ENCODE measurements around the gene HIKESHI.

HIKESHI gene

DNA sequence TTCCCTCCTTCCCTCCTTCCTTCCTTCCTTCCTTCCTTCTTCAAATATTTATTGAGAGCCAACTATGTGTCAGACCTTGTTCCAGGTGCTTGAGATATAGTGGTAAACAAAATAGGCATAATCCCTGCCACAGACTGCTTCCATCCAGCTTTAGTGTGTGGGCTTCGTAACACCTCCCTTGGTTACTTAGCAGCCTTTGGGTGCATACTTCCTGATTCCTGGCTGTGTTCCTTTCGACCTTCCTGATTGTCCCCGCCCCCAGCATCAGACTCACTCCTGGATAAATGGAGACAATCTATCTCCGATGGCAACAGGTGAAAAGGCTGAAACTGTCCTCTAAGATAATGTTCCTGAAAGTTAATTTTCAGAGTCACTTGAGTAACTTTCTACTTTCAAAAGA lies 86.2 kb downstream of the HIKESHI start:
- no peak for TF ChIP-seq ZFX (IDR thresholded peaks at IDR 0.05; ENCODE audit: borderline replicate concordance)
- H3K27ac ChIP-seq = no peak overlapping the region

DNA sequence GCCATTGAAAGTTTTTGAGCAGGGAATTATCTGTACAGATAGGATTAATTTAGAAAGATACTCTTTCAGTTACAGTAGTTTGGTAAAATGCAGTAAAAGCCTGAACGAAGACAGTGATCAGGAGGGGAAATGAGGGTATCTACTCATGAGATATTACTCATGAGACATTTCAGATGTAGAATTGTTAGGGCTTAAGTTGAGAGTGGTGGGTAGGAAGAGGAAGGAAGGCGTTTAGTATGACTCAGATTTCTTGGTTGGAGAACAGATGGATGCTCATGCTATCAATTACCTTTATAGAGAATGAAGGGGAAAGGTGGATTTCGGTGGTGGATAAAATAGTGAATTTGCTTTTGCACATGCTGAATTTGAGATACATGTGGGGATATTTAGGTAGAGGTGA lies 88.4 kb downstream of the HIKESHI start:
- H3K27ac ChIP-seq = no peak overlapping the region
- TF ChIP-seq ZFX (IDR thresholded peaks at IDR 0.05; ENCODE audit: borderline replicate concordance) = no peak
- TF ChIP-seq, protein P1, sequence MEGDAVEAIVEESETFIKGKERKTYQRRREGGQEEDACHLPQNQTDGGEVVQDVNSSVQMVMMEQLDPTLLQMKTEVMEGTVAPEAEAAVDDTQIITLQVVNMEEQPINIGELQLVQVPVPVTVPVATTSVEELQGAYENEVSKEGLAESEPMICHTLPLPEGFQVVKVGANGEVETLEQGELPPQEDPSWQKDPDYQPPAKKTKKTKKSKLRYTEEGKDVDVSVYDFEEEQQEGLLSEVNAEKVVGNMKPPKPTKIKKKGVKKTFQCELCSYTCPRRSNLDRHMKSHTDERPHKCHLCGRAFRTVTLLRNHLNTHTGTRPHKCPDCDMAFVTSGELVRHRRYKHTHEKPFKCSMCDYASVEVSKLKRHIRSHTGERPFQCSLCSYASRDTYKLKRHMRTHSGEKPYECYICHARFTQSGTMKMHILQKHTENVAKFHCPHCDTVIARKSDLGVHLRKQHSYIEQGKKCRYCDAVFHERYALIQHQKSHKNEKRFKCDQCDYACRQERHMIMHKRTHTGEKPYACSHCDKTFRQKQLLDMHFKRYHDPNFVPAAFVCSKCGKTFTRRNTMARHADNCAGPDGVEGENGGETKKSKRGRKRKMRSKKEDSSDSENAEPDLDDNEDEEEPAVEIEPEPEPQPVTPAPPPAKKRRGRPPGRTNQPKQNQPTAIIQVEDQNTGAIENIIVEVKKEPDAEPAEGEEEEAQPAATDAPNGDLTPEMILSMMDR (IDR thresholded peaks at IDR 0.05) = no peak

DNA sequence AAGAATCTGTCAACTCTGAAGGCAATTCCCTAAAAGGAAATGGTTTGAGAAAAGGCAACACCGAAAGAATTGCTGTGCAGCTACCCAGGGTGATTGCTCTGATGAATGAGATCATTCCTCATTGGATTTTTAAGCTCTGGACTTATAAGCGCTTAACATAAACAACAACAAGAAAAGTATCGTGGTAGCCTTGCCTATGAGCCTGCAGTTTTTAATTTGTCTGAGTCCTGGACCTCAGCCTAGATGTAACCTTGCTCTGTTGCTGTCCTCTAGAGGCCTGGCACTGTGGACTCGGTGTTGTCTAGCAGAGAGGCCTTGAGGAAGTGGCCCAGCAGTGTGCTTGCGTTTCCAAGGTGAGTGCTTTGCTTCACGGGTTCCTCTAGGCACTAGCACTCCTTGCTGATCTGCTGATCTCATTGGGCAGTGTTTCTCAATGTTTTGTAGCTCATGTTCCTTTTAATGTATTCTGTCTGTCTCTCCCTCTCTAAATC lies 93.1 kb downstream of the HIKESHI start:
- H3K27ac ChIP-seq = no peak overlapping the region

More for the DNA sequence above, 93.1 kb downstream of the HIKESHI start:
- no peak for TF ChIP-seq ZFX (IDR thresholded peaks at IDR 0.05; ENCODE audit: borderline replicate concordance)
- TF ChIP-seq, protein P1 (IDR thresholded peaks at IDR 0.05) = no peak

All from 22Rv1 (cell line).